ENCODE results near the gene PHF19. TPM values are rescaled to one million over a fixed set of nuclear protein-coding genes. Genes with fewer than 3 reads are reported as not detected.

Gene PHF19
- total and polyA plus RNA-seq, 2 of the 8 experiments (the other 6 are each of a cell fraction or from before 2014, with no cell fraction given), result 28.2 to 31.8 TPM

GRCh38 chr9:120842685-120843485 lies 34.1 kb downstream of the PHF19 start, which contains the start of gene PSMD5 (continued):
- TF ChIP-seq, protein P1, sequence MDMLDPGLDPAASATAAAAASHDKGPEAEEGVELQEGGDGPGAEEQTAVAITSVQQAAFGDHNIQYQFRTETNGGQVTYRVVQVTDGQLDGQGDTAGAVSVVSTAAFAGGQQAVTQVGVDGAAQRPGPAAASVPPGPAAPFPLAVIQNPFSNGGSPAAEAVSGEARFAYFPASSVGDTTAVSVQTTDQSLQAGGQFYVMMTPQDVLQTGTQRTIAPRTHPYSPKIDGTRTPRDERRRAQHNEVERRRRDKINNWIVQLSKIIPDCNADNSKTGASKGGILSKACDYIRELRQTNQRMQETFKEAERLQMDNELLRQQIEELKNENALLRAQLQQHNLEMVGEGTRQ (IDR thresholded peaks at IDR 0.05; ENCODE audit: low read length), result no peak
- no peak for TF ChIP-seq FOSL1 (IDR thresholded peaks at IDR 0.05; ENCODE audit: insufficient read depth, low read depth, low read length)
- TF ChIP-seq POU5F1 (IDR thresholded peaks at IDR 0.05; ENCODE audit: low read depth, low read length), result no peak
- no peak for TF ChIP-seq CBX5 (IDR thresholded peaks at IDR 0.05; ENCODE audit: low read depth, low read length)
- no peak for TF ChIP-seq RNF2 (IDR thresholded peaks at IDR 0.05; ENCODE audit: borderline replicate concordance, low read depth, low read length, missing control alignments, poor library complexity, severe bottlenecking)
- TF ChIP-seq POLR2A (IDR thresholded peaks at IDR 0.05; ENCODE audit: control extremely low read depth in 1 of 2, low read depth in 2 of 2, low read length in 2 of 2), result peak; percentile 87 to 95
- no peak for TF ChIP-seq BCL11A (IDR thresholded peaks at IDR 0.05; ENCODE audit: low read depth in 2 of 2, low read length in 2 of 2)
- 0 out of 2 replicates have a peak, but pooled peaks have one; percentile 38 for TF ChIP-seq TEAD4 (IDR thresholded peaks at IDR 0.05; ENCODE audit: low read depth, low read length)
- TF ChIP-seq RXRA (IDR thresholded peaks at IDR 0.05; ENCODE audit: insufficient read depth, low read depth, low read length), result no peak
- peak; percentile 95 for TF ChIP-seq ATF2 (IDR thresholded peaks at IDR 0.05; ENCODE audit: low read length)
- TF ChIP-seq YY1 (IDR thresholded peaks at IDR 0.05; ENCODE audit: low read depth, low read length), result peak; percentile 97
- no peak for TF ChIP-seq MAFK (IDR thresholded peaks at IDR 0.05; ENCODE audit: low read depth, low read length)
- TF ChIP-seq CREB1 (IDR thresholded peaks at IDR 0.05), result peak; percentile 84
- peak; percentile 98 for TF ChIP-seq TAF1 (IDR thresholded peaks at IDR 0.05; ENCODE audit: low read depth, low read length)
- TF ChIP-seq KDM4A (IDR thresholded peaks at IDR 0.05; ENCODE audit: low read depth, low read length, severe bottlenecking), result peak; percentile 99
- TF ChIP-seq CBX8 (IDR thresholded peaks at IDR 0.05; ENCODE audit: borderline replicate concordance, low read depth, low read length), result no peak
- peak; percentile 4; the same call in 1 of the 2 replicates for TF ChIP-seq BACH1 (IDR thresholded peaks at IDR 0.05; ENCODE audit: low read length)
- peak; percentile 98 for TF ChIP-seq PHF8 (conservative IDR thresholded peaks at IDR 0.05; ENCODE audit: low read depth, low read length)
- TF ChIP-seq, protein P2, sequence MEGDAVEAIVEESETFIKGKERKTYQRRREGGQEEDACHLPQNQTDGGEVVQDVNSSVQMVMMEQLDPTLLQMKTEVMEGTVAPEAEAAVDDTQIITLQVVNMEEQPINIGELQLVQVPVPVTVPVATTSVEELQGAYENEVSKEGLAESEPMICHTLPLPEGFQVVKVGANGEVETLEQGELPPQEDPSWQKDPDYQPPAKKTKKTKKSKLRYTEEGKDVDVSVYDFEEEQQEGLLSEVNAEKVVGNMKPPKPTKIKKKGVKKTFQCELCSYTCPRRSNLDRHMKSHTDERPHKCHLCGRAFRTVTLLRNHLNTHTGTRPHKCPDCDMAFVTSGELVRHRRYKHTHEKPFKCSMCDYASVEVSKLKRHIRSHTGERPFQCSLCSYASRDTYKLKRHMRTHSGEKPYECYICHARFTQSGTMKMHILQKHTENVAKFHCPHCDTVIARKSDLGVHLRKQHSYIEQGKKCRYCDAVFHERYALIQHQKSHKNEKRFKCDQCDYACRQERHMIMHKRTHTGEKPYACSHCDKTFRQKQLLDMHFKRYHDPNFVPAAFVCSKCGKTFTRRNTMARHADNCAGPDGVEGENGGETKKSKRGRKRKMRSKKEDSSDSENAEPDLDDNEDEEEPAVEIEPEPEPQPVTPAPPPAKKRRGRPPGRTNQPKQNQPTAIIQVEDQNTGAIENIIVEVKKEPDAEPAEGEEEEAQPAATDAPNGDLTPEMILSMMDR (IDR thresholded peaks at IDR 0.05; ENCODE audit: control extremely low read depth in 1 of 3, insufficient read depth in 1 of 3, low read depth in 1 of 3, low read length in 3 of 3), result no peak; a peak in 1 of 4 replicates
